HG03039 (cell line): ENCODE results near the gene SLC22A23.
A peak's percentile ranks its signal among the peaks of the same experiment; 100 is the strongest.
"Not testable (repeated sequence)": the region's sequence is repeated elsewhere in the genome, so short reads cannot be mapped to it uniquely, and the experiment has no call there.

Experiments
- ATAC-seq: cut with Tn5 transposase; IDR thresholded peaks from one replicate; pipeline ENCODE4 v1.9.1; 2021; ENCODE audit warnings: mild to moderate bottlenecking, moderate library complexity; ENCODE audit not compliant: unreplicated experiment

SLC22A23 gene

DNA sequence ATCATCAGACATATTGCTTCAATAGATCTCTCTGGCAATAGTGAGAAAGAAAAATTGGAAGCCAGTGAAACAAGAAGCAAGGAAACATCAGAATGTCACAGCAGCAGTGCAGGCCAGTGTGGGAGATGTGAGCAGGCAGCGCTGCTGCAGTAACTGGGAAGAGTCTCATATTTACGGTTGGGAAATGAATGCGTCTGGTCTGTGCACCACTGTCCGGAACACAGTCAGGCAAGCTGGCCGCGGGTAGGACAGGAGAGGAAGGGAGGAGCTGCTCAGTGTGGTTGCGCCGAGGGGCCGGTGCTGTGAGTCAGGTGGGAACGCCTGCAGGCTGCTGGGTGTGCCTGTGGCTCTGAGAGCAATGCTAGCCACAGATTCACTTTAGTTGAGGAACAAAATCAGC, 204.5 kb downstream of the SLC22A23 start:
- no peak for ATAC-seq

DNA sequence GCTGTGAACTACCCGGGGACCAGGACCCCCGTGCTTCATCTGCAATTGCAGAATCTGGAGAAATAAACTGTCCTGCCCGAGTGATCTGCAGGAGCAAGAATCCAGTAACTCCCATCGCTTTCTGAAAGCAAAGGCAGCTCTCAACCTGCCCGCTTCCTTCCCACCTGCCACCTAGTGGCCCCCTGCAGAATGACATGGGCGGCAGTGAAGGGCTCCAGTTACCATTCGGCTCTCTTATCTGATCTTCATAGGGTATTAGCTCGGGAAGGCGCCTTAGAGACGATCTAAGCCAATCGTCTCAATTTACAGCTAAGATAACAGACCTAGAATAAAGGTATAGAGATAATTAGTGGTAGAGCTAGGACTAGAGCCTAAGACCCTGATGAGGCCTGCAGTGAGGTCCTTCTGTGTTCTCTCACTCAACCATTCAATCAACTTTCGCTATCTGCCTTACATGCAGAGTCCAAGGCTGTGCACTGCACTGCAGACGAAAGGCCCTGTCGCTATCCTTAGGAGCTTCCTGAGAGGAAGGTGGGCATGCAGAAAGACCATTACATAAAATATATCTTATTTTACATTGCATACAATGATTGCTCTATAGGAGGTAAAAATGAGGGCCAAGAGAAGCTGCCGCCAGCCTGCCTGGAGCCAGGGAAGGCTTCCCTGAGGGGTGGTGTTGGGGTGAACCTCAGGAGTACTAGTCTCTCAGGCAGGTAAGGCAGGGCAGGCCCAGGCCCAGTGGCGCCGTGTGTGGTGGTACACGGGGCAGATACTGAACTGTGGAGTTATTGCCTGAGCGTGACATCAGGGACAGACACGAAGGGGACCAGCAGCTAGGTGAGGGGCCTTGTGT, 205.2 kb downstream of the SLC22A23 start:
- peak; percentile 64 for ATAC-seq

DNA sequence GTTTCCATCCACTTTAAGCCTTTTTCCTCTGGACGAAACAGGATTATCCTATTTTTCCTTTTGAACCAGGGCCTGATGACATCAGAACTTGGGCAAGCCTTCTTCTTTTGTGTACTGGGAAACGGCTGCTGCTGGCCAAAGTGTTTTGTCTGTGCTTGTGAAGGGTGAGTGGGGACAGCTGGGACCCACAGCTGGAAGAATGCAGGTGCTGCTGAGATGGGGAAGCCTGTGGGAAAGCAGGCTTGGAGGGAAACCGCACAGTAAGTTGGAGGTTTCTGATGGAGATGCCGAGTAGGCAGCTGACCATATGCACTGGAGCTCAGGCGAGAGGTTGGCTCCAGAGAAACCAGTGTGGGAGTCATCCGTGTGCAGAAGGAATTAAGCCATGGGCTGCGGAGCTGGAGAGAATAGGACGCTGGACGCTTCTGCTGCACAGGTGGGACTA, 206.6 kb downstream of the SLC22A23 start:
- ATAC-seq = no peak

DNA sequence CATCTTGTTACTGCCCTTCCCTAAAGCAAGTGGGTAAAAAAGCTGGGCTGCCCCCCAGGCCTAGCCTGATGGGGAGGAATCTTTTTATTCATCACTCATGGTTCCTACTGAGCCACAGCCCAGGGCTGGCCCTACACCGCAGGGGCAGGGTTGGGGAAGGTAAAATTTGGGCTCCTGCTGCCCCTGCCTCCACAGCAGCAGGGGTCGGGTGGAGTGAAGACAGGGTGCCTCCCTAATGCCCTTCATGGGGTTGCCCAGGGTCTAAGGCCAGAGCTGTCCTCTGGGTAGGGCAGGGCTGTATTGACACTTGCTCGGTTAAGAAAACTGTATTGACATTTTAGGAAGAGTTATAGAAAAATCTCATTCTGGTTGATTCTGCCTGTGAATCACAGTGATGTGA, 207.0 kb downstream of the SLC22A23 start:
- ATAC-seq = no peak

DNA sequence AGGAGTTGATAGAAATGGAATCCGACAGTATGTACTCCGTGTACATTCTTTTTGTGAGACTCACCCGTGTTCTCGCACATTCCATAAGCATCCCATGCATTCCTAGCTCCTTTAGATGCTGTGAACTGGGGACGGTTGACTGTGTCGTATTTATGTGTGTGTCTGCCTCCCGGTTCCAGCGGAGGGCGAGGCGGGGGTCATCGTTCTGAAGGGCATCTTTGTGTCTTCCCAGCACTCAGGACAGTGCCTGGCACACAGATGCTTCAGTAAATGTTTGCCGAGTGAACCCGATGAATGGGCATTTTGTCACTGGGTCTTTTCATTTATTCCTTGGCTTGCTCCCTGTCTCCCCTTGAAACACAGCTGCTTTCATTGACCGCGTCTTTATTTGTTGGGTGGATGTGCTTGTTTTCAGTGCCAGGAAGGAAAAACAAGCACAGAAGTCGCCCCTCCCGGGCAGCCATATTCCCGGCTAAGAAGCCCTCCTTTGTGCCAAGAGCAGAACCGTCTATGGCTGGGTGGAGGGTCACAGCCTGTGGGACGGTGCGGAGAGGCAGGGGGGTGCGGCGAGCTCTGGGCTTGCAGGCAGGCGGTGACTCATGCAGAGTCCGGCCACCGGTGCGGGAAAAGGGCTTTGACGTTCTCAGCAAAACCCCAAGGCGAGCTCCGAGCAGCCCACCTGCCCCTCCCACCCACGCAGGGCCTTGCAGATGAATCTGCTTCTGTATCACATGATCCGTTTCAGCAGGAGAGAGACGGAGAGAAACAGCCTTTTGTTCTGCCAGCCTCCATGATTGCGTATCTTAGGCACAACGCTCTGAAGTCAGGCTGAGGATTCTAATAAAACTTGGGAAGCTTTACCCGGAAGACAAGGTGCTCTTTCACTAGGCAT, 209.3 kb downstream of the SLC22A23 start:
- no peak for ATAC-seq

DNA sequence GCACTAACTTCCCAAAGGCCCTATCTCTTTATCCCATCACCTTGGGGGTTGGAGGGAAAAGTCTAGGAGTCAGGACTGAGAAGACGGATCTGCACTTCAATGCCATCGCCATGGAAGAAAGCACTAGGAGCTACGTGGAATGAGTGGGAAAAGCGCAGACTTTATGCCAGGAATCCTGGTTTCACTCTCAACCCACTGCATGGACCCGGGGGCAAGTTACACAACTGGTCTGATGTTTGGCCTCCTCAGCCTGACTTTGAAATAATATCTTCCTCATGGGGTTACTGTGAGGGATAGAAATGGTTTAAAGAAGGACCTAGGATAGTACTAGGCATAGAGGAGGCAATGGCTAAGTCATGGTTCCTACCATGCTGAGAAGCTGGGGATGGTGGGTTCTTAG, 211.6 kb downstream of the SLC22A23 start:
- ATAC-seq = no peak

DNA sequence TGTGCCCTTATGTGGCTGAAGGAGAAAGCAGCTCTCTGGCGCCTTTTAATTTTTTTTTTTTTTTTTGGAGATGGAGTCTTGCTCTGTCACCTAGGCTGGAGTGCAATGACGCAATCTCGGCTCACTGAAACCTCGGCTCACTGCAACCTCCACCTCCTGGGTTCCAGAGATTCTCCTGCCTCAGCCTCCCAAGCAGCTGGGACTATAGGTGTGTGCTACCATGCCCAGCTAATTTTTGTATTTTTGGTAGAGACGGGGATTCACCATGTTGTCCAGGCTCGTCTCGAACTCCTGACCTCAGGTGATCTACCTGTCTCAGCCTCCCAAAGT, 212.1 kb downstream of the SLC22A23 start:
- ATAC-seq = not testable (repeated sequence)

DNA sequence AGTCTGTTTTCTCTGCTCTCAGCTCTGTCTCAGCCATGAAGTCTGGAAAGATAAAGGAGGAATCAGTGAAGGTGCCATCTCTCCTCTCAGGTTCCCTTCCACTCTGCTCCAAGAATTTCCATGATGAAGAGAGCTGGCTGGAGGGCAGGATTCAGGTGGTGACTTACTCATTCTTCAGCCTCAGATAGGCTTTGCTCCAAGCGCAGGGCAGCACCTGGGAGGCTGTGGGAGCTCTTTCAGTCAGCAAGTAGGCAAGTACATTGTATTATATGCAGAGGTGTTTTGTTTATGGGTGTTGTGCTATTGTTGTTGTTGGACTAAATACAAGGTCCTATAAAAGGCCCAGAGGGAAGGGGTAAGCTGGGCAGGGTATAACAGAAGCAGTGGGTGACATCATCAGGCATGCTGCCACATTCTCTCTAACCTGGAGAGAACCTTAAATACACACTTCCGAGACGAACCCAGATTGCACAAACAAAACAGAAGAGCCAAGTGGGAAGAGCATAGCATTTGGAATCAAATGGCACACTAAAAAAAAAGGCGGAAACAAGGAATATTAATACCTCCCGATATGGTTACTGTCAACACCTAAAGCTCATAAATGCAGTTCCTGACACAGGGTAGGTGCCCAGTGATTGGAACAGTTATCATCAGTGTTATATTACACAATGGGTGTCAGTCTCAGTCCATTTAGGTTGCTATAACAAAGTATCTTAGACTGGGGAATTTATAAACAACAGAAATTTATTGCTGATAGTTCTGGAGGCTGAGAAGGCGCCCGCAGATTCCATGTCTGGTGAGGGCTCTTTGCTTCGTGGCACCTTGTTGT, 212.6 kb downstream of the SLC22A23 start:
- ATAC-seq = no peak

DNA sequence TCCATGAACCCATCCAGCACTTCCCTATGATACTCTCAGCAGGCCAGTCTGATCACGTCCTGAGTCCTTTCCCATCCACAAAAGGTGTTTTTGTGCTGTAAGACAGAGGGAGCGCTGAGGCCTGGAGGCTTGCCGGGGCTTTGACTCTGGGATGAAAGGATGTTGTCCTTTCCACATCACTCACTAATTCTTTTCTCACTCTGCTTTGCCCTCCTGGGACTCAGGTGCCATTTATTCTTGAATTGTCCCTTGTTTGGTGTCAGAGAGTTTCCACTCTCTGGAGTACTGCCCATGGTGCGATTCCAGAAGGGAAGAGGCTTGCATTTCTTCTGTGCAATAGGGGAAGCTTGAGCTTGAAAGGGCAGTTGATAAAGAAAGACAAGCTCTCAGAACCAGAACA, 214.1 kb downstream of the SLC22A23 start:
- ATAC-seq = no peak

DNA sequence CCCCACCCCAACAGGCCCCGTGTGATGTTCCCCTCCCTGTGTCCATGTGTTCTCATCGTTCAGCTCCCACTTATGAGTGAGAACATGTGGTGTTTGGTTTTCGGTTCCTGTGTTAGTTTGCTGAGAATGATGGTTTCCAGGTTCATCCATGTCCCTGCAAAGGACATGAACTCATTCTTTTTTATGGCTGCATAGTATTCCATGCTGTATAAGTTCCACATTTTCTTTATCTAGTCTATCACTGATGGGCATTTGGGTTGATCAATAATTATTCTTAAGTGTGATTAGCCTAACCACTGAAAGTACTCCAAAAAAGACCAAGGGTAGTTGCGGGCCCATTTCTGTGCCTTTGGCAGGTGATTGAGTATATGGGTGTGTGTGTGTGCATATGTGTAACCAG, 215.1 kb downstream of the SLC22A23 start:
- not testable (repeated sequence) for ATAC-seq

DNA sequence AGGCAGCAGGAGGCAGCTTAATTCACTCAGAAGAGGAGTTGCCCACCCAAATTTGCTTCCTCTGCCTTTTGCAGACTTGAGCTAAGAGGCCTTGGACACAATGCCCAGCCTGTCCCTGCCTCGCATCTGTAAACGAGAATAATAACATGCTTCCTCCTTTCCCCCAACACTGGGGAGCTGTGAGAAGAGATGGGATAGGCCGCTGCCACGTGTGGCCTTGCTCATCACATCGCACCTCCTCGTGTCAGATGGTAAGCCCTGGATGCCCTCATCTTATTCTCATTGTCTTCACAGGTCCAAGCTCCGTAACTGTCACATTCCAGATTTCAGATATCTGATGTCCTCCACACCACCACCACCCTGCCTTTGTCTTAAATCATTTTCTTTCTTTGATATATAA, 216.3 kb downstream of the SLC22A23 start:
- ATAC-seq = no peak

DNA sequence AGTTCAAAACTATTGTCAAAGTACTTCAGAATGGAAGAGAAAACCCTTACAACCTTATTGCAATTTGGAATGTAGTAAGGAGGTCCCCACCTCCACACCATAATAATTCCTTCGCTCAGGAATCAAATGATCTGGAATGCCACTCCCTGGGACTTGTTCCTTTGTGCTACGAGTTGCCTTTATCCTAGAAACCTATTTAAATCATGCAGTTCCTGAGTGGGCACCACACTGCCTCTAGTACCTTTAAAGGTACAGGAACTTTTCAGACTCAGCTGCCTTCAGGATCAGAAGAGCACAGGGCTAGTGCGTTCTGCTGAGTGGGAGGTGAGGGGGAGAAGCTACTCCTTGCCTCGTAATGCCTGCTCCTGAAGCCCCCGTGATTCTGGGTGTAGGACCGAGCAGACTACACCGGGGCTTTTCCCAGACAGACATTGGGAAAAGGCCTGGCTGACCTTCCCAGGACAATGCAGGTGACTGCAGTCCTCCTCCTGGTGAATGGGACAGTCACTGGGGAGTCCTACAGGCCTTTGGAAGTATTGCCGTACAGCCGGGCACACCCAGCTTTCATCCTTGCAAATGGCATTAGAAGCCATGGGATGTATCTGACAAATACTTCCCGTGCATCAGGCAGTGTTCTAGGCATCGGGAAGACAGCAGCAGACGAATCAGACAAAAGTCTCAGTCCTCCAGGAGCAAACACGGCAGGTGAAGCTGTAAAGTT, 217.6 kb downstream of the SLC22A23 start:
- ATAC-seq = no peak

DNA sequence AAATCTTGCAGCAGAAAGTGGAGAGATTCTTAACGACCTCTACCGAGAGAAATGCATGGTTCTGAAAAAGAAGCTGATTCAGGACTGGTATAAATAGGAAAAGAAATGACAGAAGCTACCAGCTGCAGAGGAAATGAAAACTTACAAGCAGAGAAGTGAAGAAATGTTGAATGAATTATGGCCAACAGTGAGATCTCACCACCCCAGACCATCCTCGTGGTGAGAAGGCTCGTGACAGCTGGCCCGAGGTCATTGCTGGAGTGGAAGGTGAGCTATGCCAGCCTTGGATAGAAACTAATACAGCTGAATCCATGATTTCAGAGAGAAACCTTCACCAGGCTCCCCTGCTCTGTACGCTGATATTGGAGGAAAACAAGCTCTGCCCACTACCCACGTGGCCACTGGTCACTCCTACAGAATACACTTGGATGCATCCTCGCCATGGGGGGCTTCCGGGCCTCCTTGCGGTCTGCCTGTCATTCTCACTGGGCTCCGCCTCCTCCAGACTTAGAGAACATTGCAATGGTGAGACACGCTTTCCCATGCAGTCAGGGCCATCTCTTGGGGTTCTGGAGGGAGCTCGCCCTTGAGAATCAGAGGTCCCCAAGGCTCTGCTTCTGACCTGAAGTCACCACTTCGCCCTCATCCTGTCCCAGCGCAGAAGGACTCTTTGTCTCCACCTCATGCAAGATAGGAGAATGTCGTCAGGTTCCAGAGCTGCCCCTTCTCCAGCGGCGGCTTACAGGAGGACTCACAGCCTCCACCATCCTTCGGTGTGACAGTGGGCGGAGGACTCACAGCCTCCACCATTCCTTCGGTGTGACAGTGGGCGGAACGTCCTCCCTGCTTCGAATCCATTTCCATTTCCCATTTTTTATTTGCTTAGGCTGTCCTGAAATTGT, 218.8 kb downstream of the SLC22A23 start:
- ATAC-seq = no peak

DNA sequence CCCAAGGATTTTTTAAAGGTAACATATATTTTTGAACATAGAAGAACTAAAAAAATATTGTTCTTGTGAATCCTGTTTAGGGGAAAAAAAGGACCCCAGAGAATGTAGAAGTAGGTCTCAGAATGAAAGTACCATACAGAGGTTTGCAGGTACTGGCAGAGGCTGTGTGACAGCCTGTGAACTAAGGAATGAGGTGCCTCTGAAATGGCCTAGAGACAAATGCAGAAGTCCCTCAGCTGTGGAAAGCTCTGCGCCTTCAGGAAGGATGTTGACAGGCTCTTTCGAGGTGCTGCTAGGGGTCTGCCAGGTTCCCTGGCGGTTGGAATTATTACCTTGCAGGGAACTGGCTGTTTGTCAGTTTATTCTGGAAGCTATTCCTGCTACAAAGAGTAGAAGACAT, 220.8 kb downstream of the SLC22A23 start:
- no peak for ATAC-seq

DNA sequence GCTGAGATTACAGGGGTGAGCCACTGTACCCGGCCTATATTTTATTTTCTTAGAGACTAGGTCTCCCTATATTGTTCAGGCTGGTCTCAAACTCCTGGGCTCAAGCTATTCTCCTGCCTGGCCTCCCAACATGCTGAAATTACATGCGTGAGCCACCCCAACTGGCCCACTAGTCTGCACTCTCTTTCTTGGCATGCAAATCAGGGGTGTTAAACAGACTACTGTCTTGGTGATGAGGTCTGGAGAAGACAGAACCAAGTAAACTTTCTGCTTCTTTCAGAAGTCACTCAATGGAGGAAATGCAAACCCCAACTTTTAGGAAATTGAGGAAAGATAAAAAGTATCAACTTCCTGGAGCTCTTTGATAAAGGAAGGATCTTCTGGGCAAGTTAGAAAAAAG, 221.4 kb downstream of the SLC22A23 start:
- ATAC-seq = no peak

DNA sequence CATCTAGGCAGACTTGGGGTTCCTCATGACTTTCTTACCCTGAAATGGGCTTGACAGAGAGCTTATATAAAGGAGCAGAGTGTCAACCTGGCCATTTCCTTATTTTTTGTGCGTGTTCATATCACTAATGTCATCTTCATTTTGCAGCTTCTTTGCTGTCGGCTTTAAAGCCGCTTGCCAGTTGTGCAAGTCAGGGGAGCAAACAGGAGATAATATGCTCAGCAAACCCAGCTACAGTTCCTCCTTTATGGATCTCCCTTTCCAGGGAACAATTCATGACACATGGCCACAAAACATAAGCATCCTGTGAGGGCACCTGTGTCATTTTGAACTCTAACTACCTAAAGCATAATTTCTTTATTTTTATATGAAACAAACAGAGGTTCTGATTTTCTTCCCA, 222.9 kb downstream of the SLC22A23 start:
- no peak for ATAC-seq

DNA sequence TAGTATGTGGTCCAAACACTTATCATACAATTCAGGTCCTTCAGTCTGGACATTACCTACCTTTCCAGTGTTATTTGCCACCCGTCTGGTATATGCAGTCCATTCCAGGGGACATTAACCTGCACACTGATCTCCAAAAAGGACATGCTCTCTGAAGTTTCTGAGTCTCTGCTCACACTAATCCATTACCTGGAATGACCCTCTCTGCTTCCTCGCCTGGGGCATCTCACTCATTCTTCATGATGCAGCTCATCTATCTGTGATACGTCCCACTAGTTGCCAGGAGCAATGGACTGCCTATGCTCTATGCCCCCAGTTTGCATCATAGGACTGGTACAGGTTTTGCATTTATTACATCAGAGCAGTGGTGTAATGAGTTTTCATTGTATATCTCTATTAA, 223.5 kb downstream of the SLC22A23 start:
- no peak for ATAC-seq

DNA sequence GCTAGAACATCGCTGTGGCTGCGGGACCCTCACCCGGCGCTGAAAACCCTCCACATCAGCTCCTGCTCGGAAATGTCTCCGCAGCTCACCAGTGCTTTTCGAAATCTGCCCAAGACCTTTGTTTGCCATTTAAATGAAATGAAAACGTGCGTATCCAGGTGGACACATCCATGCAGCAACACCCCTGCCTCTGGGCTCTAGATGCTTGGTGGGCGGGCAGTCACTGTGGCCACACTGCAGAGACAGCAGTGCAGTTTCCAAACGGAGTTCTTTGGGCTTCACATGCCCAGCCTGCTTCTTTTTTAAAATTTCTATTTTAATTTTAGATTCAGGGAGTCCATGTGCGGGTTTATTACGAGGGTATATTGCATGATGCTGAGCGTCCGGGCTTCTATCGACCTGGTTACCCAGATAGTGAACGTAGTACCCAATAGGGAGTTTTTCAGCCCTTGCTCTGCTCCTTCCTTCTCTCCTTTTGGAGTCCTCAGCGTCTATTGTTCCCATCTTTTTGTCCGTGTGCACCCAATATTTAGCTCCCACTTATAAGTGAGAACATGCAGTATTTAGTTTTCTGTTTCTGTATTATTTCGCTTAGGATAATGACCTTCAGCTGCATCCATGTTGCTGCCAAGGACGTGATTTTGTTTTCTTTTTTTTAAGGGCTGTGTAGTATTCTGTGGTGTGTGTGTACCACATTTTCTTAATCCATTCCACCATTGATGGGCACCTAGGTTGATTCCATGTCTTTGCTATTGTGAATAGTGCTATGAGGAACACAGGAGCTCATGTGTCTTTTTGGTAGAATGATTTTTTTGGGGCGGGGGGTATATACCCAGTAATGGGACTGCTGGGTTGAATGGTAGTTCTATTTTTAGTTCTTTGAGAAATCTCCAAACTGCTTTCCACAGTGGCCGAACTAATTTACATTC, 224.6 kb downstream of the SLC22A23 start:
- ATAC-seq = no peak
